ENCODE results near the gene MYO5A.
A peak's percentile ranks its signal among the peaks of the same experiment; 100 is the strongest.
"Not testable (repeated sequence)": the region's sequence is repeated elsewhere in the genome, so short reads cannot be mapped to it uniquely, and the experiment has no call there.

Gene MYO5A

GRCh38 chr15:52288051-52288942, 240.4 kb downstream of the MYO5A start:
- no peak for DNase-seq (ENCODE audit: low read depth)

- DNase-seq (ENCODE audit: low read depth) = no peak
Observed at GRCh38 chr15:52287114-52287513, 241.6 kb downstream of the MYO5A start.

- DNase-seq (ENCODE audit: low read depth) = not testable (repeated sequence)
Observed at GRCh38 chr15:52285941-52286340, 242.7 kb downstream of the MYO5A start.

- no peak for DNase-seq (ENCODE audit: low read depth)
Observed at GRCh38 chr15:52284164-52284563, 244.5 kb downstream of the MYO5A start.

GRCh38 chr15:52283281-52283680, 245.4 kb downstream of the MYO5A start:
- no peak for DNase-seq (ENCODE audit: low read depth)

GRCh38 chr15:52282418-52282817, 246.3 kb downstream of the MYO5A start:
- DNase-seq (ENCODE audit: low read depth) = no peak

- DNase-seq (ENCODE audit: low read depth) = no peak
Observed at GRCh38 chr15:52281085-52282035, 247.3 kb downstream of the MYO5A start.

- no peak for DNase-seq (ENCODE audit: low read depth)
Observed at GRCh38 chr15:52280326-52281084, 248.2 kb downstream of the MYO5A start.

GRCh38 chr15:52278636-52279367, 249.9 kb downstream of the MYO5A start:
- no peak for DNase-seq (ENCODE audit: low read depth)

GRCh38 chr15:52278135-52278534, 250.5 kb downstream of the MYO5A start:
- no peak for DNase-seq (ENCODE audit: low read depth)

- no peak for DNase-seq (ENCODE audit: low read depth)
Observed at GRCh38 chr15:52277575-52277974, 251.1 kb downstream of the MYO5A start.

- DNase-seq (ENCODE audit: low read depth) = no peak
Observed at GRCh38 chr15:52276256-52276770, 252.4 kb downstream of the MYO5A start.

- DNase-seq (ENCODE audit: low read depth) = no peak
Observed at GRCh38 chr15:52263563-52264282, 265.0 kb downstream of the MYO5A start.

GRCh38 chr15:52262364-52262763, 266.3 kb downstream of the MYO5A start:
- DNase-seq (ENCODE audit: low read depth) = no peak

GRCh38 chr15:52261498-52262242, 267.0 kb downstream of the MYO5A start:
- peak; percentile 62 for DNase-seq (ENCODE audit: low read depth)

GRCh38 chr15:52261026-52261425, 267.7 kb downstream of the MYO5A start:
- DNase-seq (ENCODE audit: low read depth) = no peak

- no peak for DNase-seq (ENCODE audit: low read depth)
Observed at GRCh38 chr15:52259503-52259902, 269.2 kb downstream of the MYO5A start.

GRCh38 chr15:52258461-52258860, 270.2 kb downstream of the MYO5A start:
- DNase-seq (ENCODE audit: low read depth) = no peak

GRCh38 chr15:52257734-52258062, 271.0 kb downstream of the MYO5A start:
- peak; percentile 27 for DNase-seq (ENCODE audit: low read depth)
